Measurements from ENCODE around the gene ITIH2.
"Not testable (repeated sequence)": the region's sequence is repeated elsewhere in the genome, so short reads cannot be mapped to it uniquely, and the experiment has no call there.

The ITIH2 gene

DNA sequence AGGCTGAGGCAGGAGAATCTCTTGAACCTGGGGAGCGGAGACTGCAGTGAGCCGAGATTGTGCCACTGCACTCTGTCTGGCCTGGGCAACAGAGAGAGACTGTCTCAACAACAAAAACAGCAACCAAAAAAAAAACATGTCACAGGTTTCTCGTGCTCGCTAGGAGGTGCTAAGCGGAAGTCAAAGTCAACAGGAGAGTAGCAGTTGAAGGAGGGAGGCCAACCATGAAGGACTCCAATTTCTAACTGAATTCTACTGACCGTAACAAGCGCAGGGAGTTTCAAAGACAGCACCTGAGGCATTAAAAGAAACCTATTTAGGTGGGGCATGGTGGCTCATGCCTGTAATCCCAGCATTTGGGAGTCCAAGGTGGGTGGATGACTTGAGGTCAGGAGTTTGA, 65.3 kb downstream of the ITIH2 start:
- Histone ChIP-seq H3K79me2 (ENCODE audit: insufficient read depth, low read length) (no peaks in the 10 kb centered on the region), H3K27ac (ENCODE audit: low read depth, low read length) (no peak overlapping the region), H3K9me3 (ENCODE audit: insufficient read depth, low read length) (no peaks in the 10 kb centered on the region), H2AFZ (ENCODE audit: low read depth, low read length, severe bottlenecking) (no peak overlapping the region), H3K36me3 (ENCODE audit: low read length) (0 out of 2 replicates have a peak, but pooled peaks cover 9% of the 10 kb centered on the region), H3K27me3 (ENCODE audit: low read length) (no peaks in the 10 kb centered on the region), H3K4me3 (ENCODE audit: insufficient read depth, low read length, poor library complexity, severe bottlenecking) (no peak overlapping the region), H3K9me2 (replicated peaks; ENCODE audit: insufficient read depth, low read length) (no peaks in the 10 kb centered on the region), H3F3A (ENCODE audit: insufficient read depth) (no peaks in the 10 kb centered on the region), H4K20me1 (ENCODE audit: low read depth, low read length) (no peaks in the 10 kb centered on the region), H3K9ac (ENCODE audit: low read length) (no peak overlapping the region), H3K4me2 (ENCODE audit: low read depth, low read length, poor library complexity, severe bottlenecking) (no peak overlapping the region)
- TF ChIP-seq EZH2phosphoT487 (conservative IDR thresholded peaks at IDR 0.05; ENCODE audit: low read length) = no peak
- TF ChIP-seq, protein P1, sequence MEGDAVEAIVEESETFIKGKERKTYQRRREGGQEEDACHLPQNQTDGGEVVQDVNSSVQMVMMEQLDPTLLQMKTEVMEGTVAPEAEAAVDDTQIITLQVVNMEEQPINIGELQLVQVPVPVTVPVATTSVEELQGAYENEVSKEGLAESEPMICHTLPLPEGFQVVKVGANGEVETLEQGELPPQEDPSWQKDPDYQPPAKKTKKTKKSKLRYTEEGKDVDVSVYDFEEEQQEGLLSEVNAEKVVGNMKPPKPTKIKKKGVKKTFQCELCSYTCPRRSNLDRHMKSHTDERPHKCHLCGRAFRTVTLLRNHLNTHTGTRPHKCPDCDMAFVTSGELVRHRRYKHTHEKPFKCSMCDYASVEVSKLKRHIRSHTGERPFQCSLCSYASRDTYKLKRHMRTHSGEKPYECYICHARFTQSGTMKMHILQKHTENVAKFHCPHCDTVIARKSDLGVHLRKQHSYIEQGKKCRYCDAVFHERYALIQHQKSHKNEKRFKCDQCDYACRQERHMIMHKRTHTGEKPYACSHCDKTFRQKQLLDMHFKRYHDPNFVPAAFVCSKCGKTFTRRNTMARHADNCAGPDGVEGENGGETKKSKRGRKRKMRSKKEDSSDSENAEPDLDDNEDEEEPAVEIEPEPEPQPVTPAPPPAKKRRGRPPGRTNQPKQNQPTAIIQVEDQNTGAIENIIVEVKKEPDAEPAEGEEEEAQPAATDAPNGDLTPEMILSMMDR (IDR thresholded peaks at IDR 0.05; ENCODE audit: insufficient read depth, low read length, poor library complexity, severe bottlenecking) = no peak

DNA sequence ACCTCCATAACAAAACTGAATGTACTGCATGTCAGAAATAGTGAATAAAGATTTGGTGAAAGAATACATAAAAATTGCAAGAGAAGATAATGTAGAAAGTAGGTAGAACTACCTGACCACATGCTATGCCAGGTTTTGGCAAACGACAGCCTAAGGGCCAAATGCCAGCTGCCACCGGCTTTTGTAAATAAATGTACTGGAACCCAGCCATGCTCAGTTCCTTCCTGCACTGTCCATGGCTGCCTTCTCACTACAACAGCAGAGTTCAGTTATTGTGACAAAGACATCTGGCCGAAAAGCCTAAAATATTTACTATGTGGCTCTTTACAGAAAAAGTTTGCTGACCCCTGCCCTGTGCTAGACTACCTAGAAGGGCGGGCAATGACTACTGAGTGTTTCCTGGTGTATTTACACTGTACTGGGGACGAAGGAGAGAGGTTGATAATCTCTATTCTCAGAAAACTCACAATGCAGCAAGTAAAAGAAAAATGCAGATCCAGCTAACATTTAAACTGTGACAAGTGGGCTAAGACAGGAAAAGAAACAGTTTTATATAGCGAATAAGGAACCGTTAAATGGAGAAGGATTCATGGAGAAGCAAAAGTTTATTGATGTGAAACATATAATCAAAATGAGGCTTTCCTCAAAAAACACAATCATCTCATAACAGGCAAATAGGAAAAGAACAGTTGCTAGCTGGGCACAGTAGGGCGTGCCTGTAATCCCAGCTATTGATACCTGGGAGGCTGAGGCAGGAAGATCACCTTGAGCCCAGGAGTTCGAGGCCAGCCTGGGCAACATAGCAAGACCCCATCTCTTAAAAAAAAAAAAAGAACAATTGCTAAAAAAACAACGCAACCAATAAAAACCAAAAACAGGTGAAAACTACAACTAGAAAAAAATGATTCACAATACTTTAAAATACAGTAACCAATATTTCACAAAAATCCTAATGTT, 71.0 kb downstream of the ITIH2 start:
- Histone ChIP-seq H3K79me2 (ENCODE audit: insufficient read depth, low read length) (no peaks in the 10 kb centered on the region), H3F3A (ENCODE audit: insufficient read depth) (no peaks in the 10 kb centered on the region), H3K4me3 (ENCODE audit: insufficient read depth, low read length, poor library complexity, severe bottlenecking) (no peak overlapping the region), H3K9ac (ENCODE audit: low read length) (no peak overlapping the region), H3K27me3 (ENCODE audit: low read length) (no peaks in the 10 kb centered on the region), H3K9me2 (replicated peaks; ENCODE audit: insufficient read depth, low read length) (no peaks in the 10 kb centered on the region), H3K27ac (ENCODE audit: low read depth, low read length) (no peak overlapping the region), H2AFZ (ENCODE audit: low read depth, low read length, severe bottlenecking) (no peak overlapping the region), H4K20me1 (ENCODE audit: low read depth, low read length) (no peaks in the 10 kb centered on the region), H3K4me2 (ENCODE audit: low read depth, low read length, poor library complexity, severe bottlenecking) (no peak overlapping the region), H3K9me3 (ENCODE audit: insufficient read depth, low read length) (no peaks in the 10 kb centered on the region), H3K36me3 (ENCODE audit: low read length) (no peaks in the 10 kb centered on the region; the same call in 1 of the 2 replicates)
- TF ChIP-seq, protein P1 (IDR thresholded peaks at IDR 0.05; ENCODE audit: insufficient read depth, low read length, poor library complexity, severe bottlenecking) = no peak
- TF ChIP-seq EZH2phosphoT487 (conservative IDR thresholded peaks at IDR 0.05; ENCODE audit: low read length) = no peak

DNA sequence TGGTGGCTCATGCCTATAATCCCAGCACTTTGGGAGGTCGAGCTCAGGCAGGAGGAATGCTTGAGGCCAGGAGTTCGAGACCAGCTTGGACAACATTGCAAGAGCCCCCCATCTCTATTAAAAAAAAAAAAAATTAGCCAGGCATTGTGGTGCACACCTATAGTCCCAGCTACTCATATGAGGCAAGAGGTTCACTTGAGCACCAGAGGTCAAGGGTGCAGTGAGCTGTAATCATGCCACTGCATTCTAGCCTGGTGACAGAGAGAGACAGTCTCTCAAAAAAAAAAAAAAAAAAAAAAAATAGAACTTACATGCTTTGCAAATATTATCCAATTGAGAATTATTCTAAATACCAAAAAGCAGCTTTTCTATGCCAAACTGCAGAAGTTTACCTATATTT, 73.7 kb downstream of the ITIH2 start:
- H3K9me2 ChIP-seq (replicated peaks; ENCODE audit: insufficient read depth, low read length) = no peaks in the 10 kb centered on the region
- peaks cover 8% of the 10 kb centered on the region; the same call in 1 of the 2 replicates for H3K36me3 ChIP-seq (ENCODE audit: low read length)
- H3K9ac ChIP-seq (ENCODE audit: low read length) = no peak overlapping the region
- no peaks in the 10 kb centered on the region for H3K27me3 ChIP-seq (ENCODE audit: low read length)
- H3K4me3 ChIP-seq (ENCODE audit: insufficient read depth, low read length, poor library complexity, severe bottlenecking) = no peak overlapping the region
- H3K4me2 ChIP-seq (ENCODE audit: low read depth, low read length, poor library complexity, severe bottlenecking) = no peak overlapping the region
- no peak overlapping the region for H3K27ac ChIP-seq (ENCODE audit: low read depth, low read length)
- TF ChIP-seq, protein P1 (IDR thresholded peaks at IDR 0.05; ENCODE audit: insufficient read depth, low read length, poor library complexity, severe bottlenecking) = no peak
- no peak for TF ChIP-seq EZH2phosphoT487 (conservative IDR thresholded peaks at IDR 0.05; ENCODE audit: low read length)
- no peak overlapping the region for H2AFZ ChIP-seq (ENCODE audit: low read depth, low read length, severe bottlenecking)
- H3K9me3 ChIP-seq (ENCODE audit: insufficient read depth, low read length) = no peaks in the 10 kb centered on the region
- H4K20me1 ChIP-seq (ENCODE audit: low read depth, low read length) = no peaks in the 10 kb centered on the region
- peaks cover 8% of the 10 kb centered on the region; the same call in 1 of the 2 replicates for H3K79me2 ChIP-seq (ENCODE audit: insufficient read depth, low read length)
- no peaks in the 10 kb centered on the region for H3F3A ChIP-seq (ENCODE audit: insufficient read depth)

DNA sequence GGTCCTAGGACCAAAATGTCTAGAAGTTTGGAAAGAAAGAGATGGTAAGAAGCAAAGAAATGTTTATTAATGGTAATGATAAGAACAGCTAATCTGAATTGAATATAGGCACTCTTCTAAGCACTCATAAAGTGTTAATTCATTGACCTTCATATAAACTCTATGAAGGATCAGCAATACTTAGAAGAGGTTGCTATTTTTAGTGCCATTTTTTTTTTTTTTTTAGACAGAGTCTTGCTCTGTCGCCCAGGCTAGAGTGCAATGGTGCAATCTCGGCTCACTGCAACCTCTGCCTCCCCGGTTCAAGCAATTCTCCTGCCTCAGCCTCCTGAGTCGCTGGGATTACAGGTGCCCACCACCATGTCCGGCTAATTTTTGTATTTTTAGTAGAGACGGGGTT, 79.1 kb downstream of the ITIH2 start:
- not testable (repeated sequence) for H3K27ac ChIP-seq (ENCODE audit: low read depth, low read length); H3F3A ChIP-seq (ENCODE audit: insufficient read depth); H2AFZ ChIP-seq (ENCODE audit: low read depth, low read length, severe bottlenecking); H3K27me3 ChIP-seq (ENCODE audit: low read length); H3K9me2 ChIP-seq (replicated peaks; ENCODE audit: insufficient read depth, low read length); H4K20me1 ChIP-seq (ENCODE audit: low read depth, low read length); H3K4me2 ChIP-seq (ENCODE audit: low read depth, low read length, poor library complexity, severe bottlenecking); H3K36me3 ChIP-seq (ENCODE audit: low read length); H3K9me3 ChIP-seq (ENCODE audit: insufficient read depth, low read length); H3K4me3 ChIP-seq (ENCODE audit: insufficient read depth, low read length, poor library complexity, severe bottlenecking); H3K9ac ChIP-seq (ENCODE audit: low read length)
- H3K79me2 ChIP-seq (ENCODE audit: insufficient read depth, low read length) = peaks cover 61% of the 10 kb centered on the region
